DMS 273 treated with DMSO at 0.1 percent for 48 hours (cell line): ENCODE results near the gene RNF207.

Experiments
- DNase-seq: peaks from one replicate; lab custom pipeline; 2025; lab: John Stamatoyannopoulos, UW

RNF207 gene

DNA sequence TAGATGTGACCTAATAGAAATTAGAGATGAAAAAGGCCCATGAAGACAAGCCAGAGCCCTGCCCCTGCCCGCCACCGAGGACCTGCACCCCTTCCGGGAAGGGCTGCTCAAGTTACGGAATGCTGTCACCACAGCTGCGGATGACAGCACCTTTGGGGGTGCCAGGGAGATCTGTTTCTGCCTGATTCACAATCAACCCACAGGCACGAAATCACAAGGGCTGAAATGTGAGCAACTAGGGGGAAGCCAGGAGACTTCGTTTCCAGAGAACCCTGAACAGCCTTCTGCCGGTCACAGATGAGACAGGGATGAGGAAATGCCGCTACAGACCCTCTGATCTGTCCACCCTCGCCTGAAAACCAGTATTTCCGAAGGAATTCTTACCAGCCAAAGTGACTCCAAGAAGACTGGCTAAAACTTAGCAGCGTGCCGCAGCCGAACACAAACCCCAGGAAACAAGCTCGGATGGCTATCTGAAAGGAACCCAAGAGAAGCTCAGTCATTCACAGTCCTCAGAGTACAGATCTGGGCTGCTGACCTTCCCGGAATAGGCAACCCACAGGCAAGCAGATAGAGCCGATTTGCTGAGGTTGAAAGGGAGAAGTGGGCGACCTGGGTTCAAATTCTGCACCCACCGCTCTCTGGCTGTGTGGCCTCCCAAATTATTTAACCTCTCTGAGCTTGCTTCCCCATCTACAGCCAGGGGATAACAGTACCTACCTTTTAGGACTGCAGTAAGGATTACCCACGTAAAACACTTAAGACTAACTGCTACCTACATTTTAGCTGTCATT lies 28.8 kb downstream of the RNF207 start:
- no peak for DNase-seq

DNA sequence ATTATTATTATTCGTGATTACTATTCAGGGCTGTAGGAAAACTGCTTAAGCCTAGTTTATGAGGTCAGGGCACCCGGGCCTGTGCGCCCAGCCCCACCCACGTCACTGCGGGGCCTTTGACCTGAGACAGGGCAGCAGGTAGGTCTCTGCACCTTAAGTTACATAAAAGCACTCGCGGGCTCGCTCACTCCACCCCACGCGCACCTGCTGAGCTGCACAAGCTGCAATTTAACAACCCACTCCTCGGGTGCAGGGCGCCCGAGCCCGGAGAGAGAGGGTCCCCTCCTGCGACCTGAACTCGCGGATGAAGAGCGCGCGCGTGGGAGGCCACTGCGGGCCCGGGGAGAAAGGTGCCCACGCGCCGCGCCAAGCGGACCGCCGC lies 29.4 kb downstream of the RNF207 start:
- no peak for DNase-seq

DNA sequence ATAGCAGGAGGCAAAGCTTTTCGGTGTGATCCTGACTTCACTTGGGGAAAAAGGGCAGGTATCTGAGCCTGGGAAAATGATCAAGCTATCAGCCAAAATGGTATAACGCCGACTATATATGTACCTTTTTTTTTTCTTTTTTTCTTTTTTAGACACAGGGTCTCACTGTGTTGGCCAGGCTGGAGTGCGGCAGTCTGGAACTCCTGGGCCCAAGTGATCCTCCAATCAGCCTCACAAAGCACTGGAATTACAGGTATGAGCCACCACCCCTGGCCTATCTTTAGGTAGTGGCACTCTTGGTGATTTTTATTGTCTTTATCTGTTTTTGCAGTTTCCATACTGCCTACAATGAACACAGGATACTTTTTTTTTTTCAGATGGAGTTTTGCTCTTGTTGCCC lies 31.2 kb downstream of the RNF207 start:
- DNase-seq = no peak

GRCh38 chr1:6239213-6239752 lies 33.4 kb downstream of the RNF207 start:
- DNase-seq = no peak

- no peak for DNase-seq
Measured at GRCh38 chr1:6239950-6240768, 34.2 kb downstream of the RNF207 start.

DNA sequence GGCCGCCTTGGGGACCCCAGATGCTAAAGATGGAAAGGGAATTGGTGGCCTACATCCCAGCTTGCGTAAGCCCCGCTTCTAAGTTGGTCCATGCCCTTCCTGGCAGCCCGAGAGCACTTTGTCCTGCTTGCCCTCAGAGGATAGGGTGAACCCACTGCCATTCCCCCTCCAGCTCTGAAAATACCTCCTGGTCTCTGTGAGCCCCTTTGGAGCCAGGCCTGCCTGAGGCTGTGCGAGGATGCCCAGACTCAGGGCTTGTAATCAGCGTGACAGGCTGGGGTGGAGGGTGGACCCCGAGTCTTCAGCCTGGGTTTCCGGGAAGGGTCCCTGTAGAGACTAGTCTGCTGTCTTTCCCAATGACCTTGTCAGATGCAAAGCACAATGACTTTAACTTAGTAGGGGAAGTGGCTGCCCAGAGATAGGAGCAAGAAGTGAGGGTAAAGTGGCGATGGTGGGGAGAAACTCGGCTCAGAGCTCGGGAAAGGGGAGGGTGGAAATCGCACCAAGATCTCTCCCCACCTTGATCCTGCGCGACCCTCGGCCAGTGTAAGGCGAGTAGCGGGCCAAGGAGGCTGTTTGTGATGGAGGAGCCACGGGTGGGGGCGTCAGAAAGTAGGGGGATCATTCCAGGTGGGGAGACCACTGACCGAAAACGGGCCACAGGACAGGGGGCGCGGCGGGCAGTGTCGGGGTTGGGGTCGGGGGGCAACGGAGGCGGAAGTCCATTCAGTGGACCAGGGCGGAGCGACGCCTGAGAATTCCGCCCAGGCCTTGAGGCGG lies 35.4 kb downstream of the RNF207 start:
- DNase-seq = no peak

GRCh38 chr1:6241887-6242740 lies 36.2 kb downstream of the RNF207 start:
- no peak for DNase-seq

DNA sequence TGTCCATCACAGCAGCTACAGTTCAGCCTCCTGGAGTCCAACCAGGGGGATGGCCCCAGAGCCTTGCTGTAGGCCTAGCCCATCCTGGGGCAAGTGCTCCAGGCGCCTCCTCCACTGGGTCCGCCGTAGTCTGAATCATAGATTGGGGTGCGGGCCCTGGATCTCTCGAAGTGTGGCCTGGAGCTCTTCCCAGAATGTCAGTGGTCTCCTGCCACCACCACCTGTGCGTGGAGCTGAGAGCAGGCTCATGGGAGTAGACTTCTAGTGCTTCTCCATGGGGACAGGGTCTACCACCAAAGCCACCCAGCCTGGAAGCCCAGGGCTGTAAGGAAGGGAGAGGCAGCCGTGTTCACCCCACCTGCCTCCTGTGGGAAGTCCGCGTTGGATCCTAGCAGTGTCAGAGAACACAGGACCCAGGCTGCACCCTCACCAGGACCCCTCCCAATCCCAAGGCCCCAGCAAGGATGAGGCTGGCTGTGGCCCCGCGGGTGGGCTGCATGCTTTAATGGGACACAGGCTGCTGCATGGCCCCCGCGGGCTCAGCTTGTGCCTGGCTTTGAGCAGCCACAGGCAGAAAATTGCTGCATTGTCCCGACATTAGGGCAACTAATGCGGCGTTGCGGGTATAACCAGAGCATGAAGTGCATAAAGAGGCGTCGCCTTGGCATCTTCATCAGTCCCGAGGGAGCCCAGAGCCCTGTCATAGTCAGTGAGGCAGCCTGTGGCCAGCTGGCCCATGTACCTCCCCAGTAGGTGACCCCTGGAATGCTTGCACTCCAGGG lies 37.3 kb downstream of the RNF207 start:
- no peak for DNase-seq

DNA sequence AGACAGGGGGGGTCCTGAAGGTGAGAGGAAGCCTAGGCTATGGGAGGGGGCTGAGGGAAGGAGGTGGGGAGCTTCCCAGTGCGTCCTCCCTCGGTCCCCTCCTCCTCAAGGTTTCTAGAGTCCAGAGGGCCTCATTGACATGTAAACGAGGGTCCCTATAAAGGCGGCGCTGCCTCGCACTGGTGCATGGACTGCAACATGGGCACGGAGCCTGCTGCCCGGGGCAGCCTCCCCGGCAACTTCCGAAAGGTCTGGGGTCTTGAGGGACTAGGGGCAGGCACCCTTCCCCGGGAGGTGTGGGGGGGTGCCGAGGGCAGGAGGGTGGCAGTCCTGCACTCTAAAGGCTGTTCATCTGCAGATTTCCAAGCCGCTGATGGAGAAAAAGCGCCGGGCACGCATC lies 38.1 kb downstream of the RNF207 start, which contains the start of gene HES3:
Gene HES3 (plus strand): TSS at position 187 of the 400 bp plus-strand sequence. CDS start 187 bp downstream, at position 374.
- no peak for DNase-seq

DNA sequence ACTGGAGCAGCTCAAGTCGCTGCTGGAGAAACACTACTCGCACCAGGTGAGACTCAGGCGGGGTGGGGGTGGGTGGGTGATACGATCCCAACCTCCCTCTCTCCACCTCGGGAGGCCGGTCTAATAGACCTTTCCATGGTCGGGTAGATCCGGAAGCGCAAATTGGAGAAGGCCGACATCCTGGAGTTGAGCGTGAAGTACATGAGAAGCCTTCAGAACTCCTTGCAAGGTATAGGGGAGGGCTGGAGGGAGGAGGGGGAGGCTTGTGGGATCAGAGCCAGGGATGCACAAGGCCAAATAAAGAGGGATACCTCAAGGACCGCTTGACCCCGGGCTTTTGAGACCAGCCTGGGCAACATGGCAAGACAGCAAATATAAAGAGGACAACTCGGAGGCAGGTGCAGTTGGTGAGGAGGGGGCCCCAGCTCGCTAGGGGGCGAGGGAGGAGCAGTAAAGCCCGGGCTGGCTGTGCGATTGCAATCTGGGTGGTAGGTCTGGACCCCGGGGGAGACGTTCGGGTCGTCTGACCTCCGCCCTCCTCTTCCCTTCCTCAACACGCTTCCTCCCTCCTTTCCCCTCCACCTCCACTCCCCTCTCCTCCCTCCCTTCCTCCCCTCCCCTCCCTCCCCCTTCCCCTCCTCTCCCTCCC lies 38.6 kb downstream of the RNF207 start:
- DNase-seq = no peak

DNA sequence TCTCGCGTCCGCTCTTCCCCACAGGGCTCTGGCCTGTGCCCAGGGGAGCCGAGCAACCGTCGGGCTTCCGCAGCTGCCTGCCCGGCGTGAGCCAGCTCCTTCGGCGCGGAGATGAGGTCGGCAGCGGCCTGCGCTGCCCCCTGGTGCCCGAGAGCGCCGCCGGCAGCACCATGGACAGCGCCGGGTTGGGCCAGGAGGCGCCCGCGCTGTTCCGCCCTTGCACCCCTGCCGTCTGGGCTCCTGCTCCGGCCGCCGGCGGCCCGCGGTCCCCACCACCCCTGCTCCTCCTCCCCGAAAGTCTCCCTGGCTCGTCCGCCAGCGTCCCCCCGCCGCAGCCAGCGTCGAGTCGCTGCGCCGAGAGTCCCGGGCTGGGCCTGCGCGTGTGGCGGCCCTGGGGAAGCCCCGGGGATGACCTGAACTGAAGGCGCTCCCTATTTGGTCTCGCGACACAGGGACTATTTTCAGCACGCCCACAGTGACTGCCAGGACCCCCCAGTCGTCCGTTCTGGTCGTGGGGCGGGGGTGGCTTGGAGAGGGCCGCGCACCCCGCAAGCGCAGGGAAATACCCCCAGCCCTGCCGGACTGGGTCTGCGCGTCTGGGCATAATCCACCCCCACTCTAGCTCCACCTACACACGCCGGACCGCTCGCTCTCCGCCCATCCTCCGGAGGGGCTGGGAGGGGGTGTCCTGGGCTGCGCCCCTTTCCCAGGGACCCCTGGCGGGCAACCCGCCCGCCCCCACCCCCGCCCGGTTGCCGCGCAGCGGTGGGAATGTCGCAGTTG lies 39.4 kb downstream of the RNF207 start:
- no peak for DNase-seq

- no peak for DNase-seq
Measured at GRCh38 chr1:6245869-6246496, 40.1 kb downstream of the RNF207 start.

- DNase-seq = peak; percentile 42
Measured at GRCh38 chr1:6246497-6247467, 40.9 kb downstream of the RNF207 start.

- no peak for DNase-seq
Measured at GRCh38 chr1:6247651-6248050, 41.7 kb downstream of the RNF207 start.

DNA sequence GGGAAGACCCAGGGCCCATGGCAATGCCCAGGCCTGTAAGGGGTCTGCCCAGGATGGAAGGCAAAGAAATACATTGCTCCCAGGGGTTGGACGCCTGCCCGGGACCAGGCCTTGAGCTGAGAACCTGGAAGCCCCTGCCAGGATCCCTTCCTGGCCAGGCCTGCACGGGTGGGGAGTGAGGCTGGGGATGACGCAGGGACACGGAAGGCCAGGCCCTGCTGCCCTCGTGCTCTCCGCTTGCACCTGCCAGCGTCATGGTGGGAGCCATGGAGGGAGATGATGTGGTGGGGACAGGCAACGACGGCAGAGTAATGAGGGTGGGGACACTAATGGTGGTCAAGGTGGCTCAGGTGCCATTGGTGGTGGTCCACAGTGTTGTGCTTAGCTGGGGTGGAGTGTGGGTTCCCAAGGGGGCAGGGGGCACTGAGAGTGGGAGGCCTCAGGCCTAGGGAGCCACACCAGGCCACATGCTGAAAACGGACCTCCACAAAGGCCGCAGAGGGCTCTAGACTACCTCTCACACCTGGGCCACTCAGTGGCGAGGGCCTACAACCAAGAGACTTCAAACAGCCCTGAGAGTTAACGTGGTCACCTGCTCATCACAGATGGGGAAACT lies 42.4 kb downstream of the RNF207 start:
- DNase-seq = no peak

DNA sequence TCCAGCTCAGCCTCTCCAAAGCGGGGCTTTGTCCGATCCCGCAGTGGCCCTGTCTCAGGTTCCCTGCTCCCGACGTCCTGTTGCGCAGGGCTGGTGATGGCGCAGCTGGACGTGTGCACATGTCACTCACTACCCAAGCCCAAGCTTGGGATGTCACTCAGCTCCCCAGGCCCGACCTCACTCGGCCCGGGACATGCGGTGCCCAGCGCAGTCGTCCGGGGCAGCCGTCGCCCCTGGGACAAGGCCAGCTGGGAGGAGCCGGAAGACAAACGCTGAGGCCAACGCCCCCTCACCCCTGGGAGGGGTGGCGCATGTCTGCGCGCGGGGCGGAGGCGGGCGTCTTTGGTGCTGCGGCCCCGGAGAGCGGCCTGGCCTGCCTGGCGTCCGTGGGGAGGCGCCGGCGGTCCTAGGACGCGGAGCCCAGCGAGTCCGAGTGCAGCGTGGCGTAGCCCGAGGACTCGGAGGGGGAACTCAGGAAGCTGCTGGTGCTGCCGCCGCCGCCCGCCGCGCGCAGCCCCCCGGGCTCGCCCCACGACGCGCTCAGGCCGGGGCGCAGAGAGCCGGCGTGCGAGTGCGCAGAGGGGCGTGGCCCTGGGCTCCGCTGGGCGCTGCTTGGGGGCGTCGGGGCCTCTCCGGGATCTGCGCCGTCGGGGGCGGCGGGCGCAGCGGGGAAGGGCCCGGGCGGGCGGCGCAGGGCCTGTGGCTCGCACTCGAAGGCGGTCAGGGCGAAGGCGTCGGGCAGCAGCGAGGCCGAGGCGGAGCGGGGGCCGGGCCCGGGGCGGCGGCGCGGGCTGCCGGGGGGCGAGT lies 43.2 kb downstream of the RNF207 start:
- no peak for DNase-seq
